Measurements from ENCODE around the gene WNT5A.

The WNT5A gene

GRCh38 chr3:55491296-55491816, 4.2 kb upstream of the WNT5A start:
- Histone ChIP-seq H3K36me3 (ENCODE audit: control insufficient read depth in 2 of 2, insufficient read depth in 1 of 2, low read length in 2 of 2) (no peaks in the 10 kb centered on the region), H3K27ac (ENCODE audit: extremely low read depth, low read depth, low read length) (peak overlapping the region; percentile 60), H3K4me1 (ENCODE audit: control insufficient read depth, insufficient read depth, low read length) (peaks cover 21% of the 10 kb centered on the region), H3K4me3 (ENCODE audit: low read depth, low read length) (no peak overlapping the region), H3K9me3 (ENCODE audit: control insufficient read depth, insufficient read depth, low read depth, low read length) (no peaks in the 10 kb centered on the region)
- ChIA-PET POLR2A (no interaction called here), CTCF (no interaction called here)
- TF ChIP-seq, protein P1, sequence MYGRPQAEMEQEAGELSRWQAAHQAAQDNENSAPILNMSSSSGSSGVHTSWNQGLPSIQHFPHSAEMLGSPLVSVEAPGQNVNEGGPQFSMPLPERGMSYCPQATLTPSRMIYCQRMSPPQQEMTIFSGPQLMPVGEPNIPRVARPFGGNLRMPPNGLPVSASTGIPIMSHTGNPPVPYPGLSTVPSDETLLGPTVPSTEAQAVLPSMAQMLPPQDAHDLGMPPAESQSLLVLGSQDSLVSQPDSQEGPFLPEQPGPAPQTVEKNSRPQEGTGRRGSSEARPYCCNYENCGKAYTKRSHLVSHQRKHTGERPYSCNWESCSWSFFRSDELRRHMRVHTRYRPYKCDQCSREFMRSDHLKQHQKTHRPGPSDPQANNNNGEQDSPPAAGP (tag by site-specific recombination; IDR thresholded peaks at IDR 0.05): peak; percentile 78
- TF ChIP-seq OSR2 (tag by site-specific recombination; IDR thresholded peaks at IDR 0.05) (peak; percentile 81), ZXDB (tag by site-specific recombination; IDR thresholded peaks at IDR 0.05) (peak; percentile 67; the same call in 1 of the 2 replicates), ZNF335 (tag by site-specific recombination; conservative IDR thresholded peaks at IDR 0.05) (0 out of 2 replicates have a peak, but pooled peaks have one; percentile 15), ZFP69B (tag by site-specific recombination; IDR thresholded peaks at IDR 0.05) (peak; percentile 42; the same call in 1 of the 2 replicates), ZNF664 (tag by site-specific recombination; IDR thresholded peaks at IDR 0.05) (peak; percentile 38; the same call in 1 of the 2 replicates), WT1 (tag by site-specific recombination; IDR thresholded peaks at IDR 0.05) (0 out of 2 replicates have a peak, but pooled peaks have one; percentile 58), ZNF311 (tag by site-specific recombination; IDR thresholded peaks at IDR 0.05; ENCODE audit: borderline replicate concordance) (no peak), ZNF24 (tag by site-specific recombination; IDR thresholded peaks at IDR 0.05) (peak; percentile 95), ZNF2 (tag by site-specific recombination; IDR thresholded peaks at IDR 0.05) (peak; percentile 75; the same call in 1 of the 2 replicates), ZNF660 (tag by site-specific recombination; IDR thresholded peaks at IDR 0.05) (peak; percentile 75; the same call in 1 of the 2 replicates), ZNF561 (tag by site-specific recombination; IDR thresholded peaks at IDR 0.05; ENCODE audit: borderline replicate concordance) (peak; percentile 86), ZBTB6 (tag by site-specific recombination; IDR thresholded peaks at IDR 0.05) (peak; percentile 82), ZBTB26 (tag by site-specific recombination; optimal IDR thresholded peaks at IDR 0.05) (no peak), ZNF16 (tag by site-specific recombination; IDR thresholded peaks at IDR 0.05; ENCODE audit: low read depth) (no peak)
- TF ChIP-seq, protein P2, sequence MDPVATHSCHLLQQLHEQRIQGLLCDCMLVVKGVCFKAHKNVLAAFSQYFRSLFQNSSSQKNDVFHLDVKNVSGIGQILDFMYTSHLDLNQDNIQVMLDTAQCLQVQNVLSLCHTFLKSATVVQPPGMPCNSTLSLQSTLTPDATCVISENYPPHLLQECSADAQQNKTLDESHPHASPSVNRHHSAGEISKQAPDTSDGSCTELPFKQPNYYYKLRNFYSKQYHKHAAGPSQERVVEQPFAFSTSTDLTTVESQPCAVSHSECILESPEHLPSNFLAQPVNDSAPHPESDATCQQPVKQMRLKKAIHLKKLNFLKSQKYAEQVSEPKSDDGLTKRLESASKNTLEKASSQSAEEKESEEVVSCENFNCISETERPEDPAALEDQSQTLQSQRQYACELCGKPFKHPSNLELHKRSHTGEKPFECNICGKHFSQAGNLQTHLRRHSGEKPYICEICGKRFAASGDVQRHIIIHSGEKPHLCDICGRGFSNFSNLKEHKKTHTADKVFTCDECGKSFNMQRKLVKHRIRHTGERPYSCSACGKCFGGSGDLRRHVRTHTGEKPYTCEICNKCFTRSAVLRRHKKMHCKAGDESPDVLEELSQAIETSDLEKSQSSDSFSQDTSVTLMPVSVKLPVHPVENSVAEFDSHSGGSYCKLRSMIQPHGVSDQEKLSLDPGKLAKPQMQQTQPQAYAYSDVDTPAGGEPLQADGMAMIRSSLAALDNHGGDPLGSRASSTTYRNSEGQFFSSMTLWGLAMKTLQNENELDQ (tag by site-specific recombination; IDR thresholded peaks at IDR 0.05; ENCODE audit: low read depth): no peak
- TF ChIP-seq, protein P3, sequence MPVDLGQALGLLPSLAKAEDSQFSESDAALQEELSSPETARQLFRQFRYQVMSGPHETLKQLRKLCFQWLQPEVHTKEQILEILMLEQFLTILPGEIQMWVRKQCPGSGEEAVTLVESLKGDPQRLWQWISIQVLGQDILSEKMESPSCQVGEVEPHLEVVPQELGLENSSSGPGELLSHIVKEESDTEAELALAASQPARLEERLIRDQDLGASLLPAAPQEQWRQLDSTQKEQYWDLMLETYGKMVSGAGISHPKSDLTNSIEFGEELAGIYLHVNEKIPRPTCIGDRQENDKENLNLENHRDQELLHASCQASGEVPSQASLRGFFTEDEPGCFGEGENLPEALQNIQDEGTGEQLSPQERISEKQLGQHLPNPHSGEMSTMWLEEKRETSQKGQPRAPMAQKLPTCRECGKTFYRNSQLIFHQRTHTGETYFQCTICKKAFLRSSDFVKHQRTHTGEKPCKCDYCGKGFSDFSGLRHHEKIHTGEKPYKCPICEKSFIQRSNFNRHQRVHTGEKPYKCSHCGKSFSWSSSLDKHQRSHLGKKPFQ (tag by site-specific recombination; IDR thresholded peaks at IDR 0.05): peak; percentile 81
- TF ChIP-seq, protein P4, sequence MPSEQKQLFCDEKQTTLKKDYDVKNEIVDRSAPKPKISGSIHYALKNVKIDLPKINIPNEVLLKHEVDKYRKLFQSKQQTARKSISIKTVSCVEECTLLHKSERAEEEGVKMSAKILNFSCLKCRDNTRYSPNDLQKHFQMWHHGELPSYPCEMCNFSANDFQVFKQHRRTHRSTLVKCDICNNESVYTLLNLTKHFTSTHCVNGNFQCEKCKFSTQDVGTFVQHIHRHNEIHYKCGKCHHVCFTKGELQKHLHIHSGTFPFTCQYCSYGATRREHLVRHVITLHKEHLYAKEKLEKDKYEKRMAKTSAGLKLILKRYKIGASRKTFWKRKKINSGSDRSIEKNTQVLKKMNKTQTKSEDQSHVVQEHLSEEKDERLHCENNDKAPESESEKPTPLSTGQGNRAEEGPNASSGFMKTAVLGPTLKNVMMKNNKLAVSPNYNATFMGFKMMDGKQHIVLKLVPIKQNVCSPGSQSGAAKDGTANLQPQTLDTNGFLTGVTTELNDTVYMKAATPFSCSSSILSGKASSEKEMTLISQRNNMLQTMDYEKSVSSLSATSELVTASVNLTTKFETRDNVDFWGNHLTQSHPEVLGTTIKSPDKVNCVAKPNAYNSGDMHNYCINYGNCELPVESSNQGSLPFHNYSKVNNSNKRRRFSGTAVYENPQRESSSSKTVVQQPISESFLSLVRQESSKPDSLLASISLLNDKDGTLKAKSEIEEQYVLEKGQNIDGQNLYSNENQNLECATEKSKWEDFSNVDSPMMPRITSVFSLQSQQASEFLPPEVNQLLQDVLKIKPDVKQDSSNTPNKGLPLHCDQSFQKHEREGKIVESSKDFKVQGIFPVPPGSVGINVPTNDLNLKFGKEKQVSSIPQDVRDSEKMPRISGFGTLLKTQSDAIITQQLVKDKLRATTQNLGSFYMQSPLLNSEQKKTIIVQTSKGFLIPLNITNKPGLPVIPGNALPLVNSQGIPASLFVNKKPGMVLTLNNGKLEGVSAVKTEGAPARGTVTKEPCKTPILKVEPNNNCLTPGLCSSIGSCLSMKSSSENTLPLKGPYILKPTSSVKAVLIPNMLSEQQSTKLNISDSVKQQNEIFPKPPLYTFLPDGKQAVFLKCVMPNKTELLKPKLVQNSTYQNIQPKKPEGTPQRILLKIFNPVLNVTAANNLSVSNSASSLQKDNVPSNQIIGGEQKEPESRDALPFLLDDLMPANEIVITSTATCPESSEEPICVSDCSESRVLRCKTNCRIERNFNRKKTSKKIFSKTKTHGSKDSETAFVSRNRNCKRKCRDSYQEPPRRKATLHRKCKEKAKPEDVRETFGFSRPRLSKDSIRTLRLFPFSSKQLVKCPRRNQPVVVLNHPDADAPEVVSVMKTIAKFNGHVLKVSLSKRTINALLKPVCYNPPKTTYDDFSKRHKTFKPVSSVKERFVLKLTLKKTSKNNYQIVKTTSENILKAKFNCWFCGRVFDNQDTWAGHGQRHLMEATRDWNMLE (tag by site-specific recombination; conservative IDR thresholded peaks at IDR 0.05; ENCODE audit: low read depth): peak; percentile 37; the same call in 1 of the 2 replicates
- TF ChIP-seq, protein P5, sequence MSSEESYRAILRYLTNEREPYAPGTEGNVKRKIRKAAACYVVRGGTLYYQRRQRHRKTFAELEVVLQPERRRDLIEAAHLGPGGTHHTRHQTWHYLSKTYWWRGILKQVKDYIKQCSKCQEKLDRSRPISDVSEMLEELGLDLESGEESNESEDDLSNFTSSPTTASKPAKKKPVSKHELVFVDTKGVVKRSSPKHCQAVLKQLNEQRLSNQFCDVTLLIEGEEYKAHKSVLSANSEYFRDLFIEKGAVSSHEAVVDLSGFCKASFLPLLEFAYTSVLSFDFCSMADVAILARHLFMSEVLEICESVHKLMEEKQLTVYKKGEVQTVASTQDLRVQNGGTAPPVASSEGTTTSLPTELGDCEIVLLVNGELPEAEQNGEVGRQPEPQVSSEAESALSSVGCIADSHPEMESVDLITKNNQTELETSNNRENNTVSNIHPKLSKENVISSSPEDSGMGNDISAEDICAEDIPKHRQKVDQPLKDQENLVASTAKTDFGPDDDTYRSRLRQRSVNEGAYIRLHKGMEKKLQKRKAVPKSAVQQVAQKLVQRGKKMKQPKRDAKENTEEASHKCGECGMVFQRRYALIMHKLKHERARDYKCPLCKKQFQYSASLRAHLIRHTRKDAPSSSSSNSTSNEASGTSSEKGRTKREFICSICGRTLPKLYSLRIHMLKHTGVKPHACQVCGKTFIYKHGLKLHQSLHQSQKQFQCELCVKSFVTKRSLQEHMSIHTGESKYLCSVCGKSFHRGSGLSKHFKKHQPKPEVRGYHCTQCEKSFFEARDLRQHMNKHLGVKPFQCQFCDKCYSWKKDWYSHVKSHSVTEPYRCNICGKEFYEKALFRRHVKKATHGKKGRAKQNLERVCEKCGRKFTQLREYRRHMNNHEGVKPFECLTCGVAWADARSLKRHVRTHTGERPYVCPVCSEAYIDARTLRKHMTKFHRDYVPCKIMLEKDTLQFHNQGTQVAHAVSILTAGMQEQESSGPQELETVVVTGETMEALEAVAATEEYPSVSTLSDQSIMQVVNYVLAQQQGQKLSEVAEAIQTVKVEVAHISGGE (tag by site-specific recombination; conservative IDR thresholded peaks at IDR 0.05; ENCODE audit: low read depth): 0 out of 2 replicates have a peak, but pooled peaks have one; percentile 15

Measured in HEK293 (cell line).